ENCODE measurements around the gene TMEM140. TPM values are rescaled to one million over a fixed set of nuclear protein-coding genes. Genes with fewer than 3 reads are reported as not detected.
A peak's percentile ranks its signal among the peaks of the same experiment; 100 is the strongest.

Gene TMEM140
- total RNA-seq, 4 donors from 2014 or later, result 2.7 to 11.0 (median 4.7) TPM

- Histone ChIP-seq H3K36me3 (no peaks in the 10 kb centered on the region), H3K27ac (no peak overlapping the region), H3K27me3 (no peaks in the 10 kb centered on the region), H3K9me3 (no peaks in the 10 kb centered on the region), H3K4me1 (no peaks in the 10 kb centered on the region), H3K4me3 (no peak overlapping the region)
- TF ChIP-seq EP300 (IDR thresholded peaks at IDR 0.05) (no peak), POLR2AphosphoS5 (IDR thresholded peaks at IDR 0.05) (no peak), POLR2A (IDR thresholded peaks at IDR 0.05) (no peak)
- TF ChIP-seq, protein P1, sequence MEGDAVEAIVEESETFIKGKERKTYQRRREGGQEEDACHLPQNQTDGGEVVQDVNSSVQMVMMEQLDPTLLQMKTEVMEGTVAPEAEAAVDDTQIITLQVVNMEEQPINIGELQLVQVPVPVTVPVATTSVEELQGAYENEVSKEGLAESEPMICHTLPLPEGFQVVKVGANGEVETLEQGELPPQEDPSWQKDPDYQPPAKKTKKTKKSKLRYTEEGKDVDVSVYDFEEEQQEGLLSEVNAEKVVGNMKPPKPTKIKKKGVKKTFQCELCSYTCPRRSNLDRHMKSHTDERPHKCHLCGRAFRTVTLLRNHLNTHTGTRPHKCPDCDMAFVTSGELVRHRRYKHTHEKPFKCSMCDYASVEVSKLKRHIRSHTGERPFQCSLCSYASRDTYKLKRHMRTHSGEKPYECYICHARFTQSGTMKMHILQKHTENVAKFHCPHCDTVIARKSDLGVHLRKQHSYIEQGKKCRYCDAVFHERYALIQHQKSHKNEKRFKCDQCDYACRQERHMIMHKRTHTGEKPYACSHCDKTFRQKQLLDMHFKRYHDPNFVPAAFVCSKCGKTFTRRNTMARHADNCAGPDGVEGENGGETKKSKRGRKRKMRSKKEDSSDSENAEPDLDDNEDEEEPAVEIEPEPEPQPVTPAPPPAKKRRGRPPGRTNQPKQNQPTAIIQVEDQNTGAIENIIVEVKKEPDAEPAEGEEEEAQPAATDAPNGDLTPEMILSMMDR (IDR thresholded peaks at IDR 0.05), result no peak
- WGBS, result 100% methylated on average over 1 of the region's 1 CpG
- DNase-seq (ENCODE audit: low spot score in 2 of 2), result no peak
These were observed 18.9 kb upstream of the TMEM140 start for GRCh38 chr7:135128931-135129330.

DNA sequence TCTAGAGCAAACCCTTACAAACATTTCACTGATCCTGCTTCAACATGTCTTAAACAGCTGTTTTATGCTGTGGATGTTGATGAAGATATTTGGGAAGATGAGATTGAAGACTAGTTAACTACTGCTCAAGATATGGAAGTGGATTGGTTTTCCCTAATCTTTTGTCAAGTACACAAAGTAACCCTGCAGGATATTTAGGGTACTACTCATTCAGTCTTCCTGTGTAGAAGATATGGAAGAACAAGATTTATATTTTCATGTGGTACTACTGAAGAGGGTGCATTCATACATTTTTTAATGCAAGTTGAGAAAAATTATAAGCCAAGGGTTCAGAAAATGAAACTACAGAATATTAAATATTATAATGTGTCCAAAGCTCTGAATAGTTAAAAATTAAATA, 18.3 kb upstream of the TMEM140 start:
- no peak for DNase-seq (ENCODE audit: low spot score in 2 of 2)
- Histone ChIP-seq H3K27ac (no peak overlapping the region), H3K36me3 (no peaks in the 10 kb centered on the region), H3K27me3 (no peaks in the 10 kb centered on the region), H3K9me3 (no peaks in the 10 kb centered on the region), H3K4me1 (no peaks in the 10 kb centered on the region), H3K4me3 (no peak overlapping the region)
- TF ChIP-seq POLR2AphosphoS5 (IDR thresholded peaks at IDR 0.05), result no peak
- TF ChIP-seq, protein P1 (IDR thresholded peaks at IDR 0.05), result no peak
- no peak for TF ChIP-seq POLR2A (IDR thresholded peaks at IDR 0.05)
- TF ChIP-seq EP300 (IDR thresholded peaks at IDR 0.05), result no peak

GRCh38 chr7:135143885-135144668, 3.8 kb upstream of the TMEM140 start:
- TF ChIP-seq POLR2AphosphoS5 (IDR thresholded peaks at IDR 0.05), result no peak
- TF ChIP-seq, protein P1 (IDR thresholded peaks at IDR 0.05), result no peak
- DNase-seq (ENCODE audit: low spot score in 2 of 2), result no peak
- no peaks in the 10 kb centered on the region for H3K27me3 ChIP-seq
- WGBS, result 81% methylated on average over 3 of the region's 3 CpGs
- no peaks in the 10 kb centered on the region for H3K9me3 ChIP-seq
- H3K36me3 ChIP-seq, result no peaks in the 10 kb centered on the region
- no peak overlapping the region for H3K4me3 ChIP-seq
- peaks cover 4% of the 10 kb centered on the region for H3K4me1 ChIP-seq
- no peak overlapping the region for H3K27ac ChIP-seq

DNA sequence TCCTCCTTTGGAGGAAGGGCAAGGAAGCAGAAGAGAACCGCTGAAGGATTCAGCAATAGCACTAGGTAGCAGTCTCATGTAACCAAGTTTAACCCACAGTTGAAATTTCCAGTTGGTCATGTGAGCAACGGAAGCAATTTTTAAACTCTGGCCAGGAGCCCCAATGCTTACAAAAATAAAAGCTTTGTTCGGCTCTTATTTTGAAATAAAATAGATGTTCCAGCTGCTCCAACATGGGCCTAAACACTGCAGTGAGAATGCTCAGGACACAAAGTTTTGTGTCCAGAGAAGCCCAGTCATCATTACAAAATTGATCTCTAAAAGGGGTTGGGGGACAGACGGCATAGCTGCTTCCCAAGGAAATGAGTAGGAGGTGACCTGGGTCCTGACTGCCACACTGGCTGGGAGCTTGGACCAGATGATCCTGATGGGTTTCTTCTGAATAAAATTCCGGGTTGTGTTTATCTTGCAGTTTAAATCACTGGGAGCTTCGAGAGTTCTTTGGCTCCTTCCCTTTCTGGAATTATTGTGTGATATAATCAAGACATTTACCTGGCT, 452 bp upstream of the TMEM140 start:
- TF ChIP-seq POLR2A (IDR thresholded peaks at IDR 0.05) (no peak), EP300 (IDR thresholded peaks at IDR 0.05) (no peak)
- TF ChIP-seq, protein P1 (IDR thresholded peaks at IDR 0.05), result no peak
- WGBS, result 23% methylated on average over 6 of the region's 6 CpGs
- Histone ChIP-seq H3K27me3 (no peaks in the 10 kb centered on the region), H3K4me3 (peak overlapping the region; percentile 49), H3K36me3 (no peaks in the 10 kb centered on the region), H3K27ac (peak overlapping the region; percentile 83), H3K4me1 (peaks cover 12% of the 10 kb centered on the region), H3K9me3 (no peaks in the 10 kb centered on the region)
- no peak for DNase-seq (ENCODE audit: low spot score in 2 of 2)

DNA sequence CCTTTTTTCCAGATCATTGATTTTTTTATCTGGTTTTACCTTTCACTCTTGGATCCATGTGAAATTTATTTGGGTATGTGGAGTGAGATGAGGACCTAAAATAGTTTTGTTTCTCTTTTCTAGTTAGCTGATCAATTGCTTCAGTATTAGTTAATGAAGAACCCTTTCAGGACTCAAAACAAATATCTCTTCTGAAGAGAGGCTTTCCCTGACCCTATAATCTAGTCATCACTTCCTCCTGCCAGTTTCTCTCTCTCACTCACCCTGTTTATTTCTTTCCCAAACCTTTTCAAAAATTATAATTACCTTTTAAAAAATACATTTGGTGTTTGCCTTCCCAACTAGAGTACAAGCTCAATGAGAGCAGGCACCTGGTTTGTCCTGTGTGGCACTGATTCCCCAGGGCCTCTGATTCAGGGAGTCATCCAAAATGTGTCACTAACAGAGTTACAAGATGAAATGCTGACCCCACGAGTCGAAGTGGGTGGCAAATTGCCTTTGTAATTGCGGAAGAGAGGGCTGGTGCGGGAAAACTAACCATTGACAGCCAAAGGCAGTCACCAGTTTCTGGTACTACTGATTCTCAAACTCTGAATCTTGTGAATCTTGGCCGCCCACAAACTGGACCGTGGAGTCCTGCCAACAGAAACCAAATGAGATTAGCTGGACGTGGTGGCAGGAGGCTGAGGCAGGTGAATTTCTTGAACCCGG, 2.4 kb downstream of the TMEM140 start:
- Histone ChIP-seq H3K4me3 (peak overlapping the region; percentile 49), H3K36me3 (no peaks in the 10 kb centered on the region), H3K9me3 (no peaks in the 10 kb centered on the region), H3K27me3 (no peaks in the 10 kb centered on the region), H3K4me1 (peaks cover 12% of the 10 kb centered on the region), H3K27ac (peak overlapping the region; percentile 50)
- WGBS, result 61% methylated on average over 8 of the region's 8 CpGs
- TF ChIP-seq POLR2A (IDR thresholded peaks at IDR 0.05), result no peak
- TF ChIP-seq EP300 (IDR thresholded peaks at IDR 0.05), result no peak
- TF ChIP-seq, protein P1 (IDR thresholded peaks at IDR 0.05), result no peak
- no peak for TF ChIP-seq POLR2AphosphoS5 (IDR thresholded peaks at IDR 0.05)
- DNase-seq (ENCODE audit: low spot score in 2 of 2), result no peak

Measured in suprapubic skin (tissue), 4 donors.